ENCODE data around the gene KIDINS220.

The KIDINS220 gene

GRCh38 chr2:8836971-8837794, at the start of gene KIDINS220:
Gene KIDINS220 (minus strand): TSS chr2:8837613. CDS start chr2:8827093, 10,520 bp downstream.
- H3K27ac ChIP-seq (ENCODE audit: low read length) = peak within 1 kb of the TSS; percentile 67
- peak within 1 kb of the TSS; percentile 80 to 91 for H3K4me3 ChIP-seq (ENCODE audit: low read length in 2 of 2)
- H3K4me1 ChIP-seq (ENCODE audit: control insufficient read depth, insufficient read depth, low read length) = peaks cover 29% of the 10 kb centered on the region
- no peaks in the 10 kb centered on the region for H3K36me3 ChIP-seq (ENCODE audit: control insufficient read depth in 2 of 2, insufficient read depth in 2 of 2, low read length in 2 of 2)
- peak within 1 kb of the TSS; percentile 72 to 81 for H3K9ac ChIP-seq (ENCODE audit: low read length in 2 of 2)
- no peaks in the 10 kb centered on the region for H3K9me3 ChIP-seq (ENCODE audit: control insufficient read depth in 2 of 2, low read length in 2 of 2)
- H3K27me3 ChIP-seq (ENCODE audit: control insufficient read depth in 1 of 2, insufficient read depth in 2 of 2, low read length in 2 of 2) = no peaks in the 10 kb centered on the region

DNA sequence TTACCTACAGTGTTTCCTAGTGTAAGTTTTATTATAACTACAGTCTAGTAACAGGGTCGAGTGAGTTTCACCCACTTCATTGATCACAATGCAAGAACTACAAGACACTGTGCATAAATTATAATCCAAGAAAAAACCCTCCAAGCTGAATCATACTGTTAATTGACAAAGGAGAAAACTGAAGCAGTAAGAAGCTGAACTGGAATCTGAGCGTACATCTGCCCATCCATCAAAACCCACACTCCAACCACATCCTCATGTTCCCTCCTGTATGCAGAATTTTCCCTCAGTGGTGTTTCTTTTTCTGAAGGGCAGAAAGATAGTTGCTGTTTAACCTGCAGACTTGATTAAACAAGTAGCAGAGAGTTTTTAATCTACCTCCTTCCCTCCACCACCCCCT, 49.5 kb upstream of the KIDINS220 start:
- no peaks in the 10 kb centered on the region for H3K27me3 ChIP-seq (ENCODE audit: control insufficient read depth in 1 of 2, insufficient read depth in 2 of 2, low read length in 2 of 2)
- no peaks in the 10 kb centered on the region for H3K9me3 ChIP-seq (ENCODE audit: control insufficient read depth in 2 of 2, low read length in 2 of 2)

DNA sequence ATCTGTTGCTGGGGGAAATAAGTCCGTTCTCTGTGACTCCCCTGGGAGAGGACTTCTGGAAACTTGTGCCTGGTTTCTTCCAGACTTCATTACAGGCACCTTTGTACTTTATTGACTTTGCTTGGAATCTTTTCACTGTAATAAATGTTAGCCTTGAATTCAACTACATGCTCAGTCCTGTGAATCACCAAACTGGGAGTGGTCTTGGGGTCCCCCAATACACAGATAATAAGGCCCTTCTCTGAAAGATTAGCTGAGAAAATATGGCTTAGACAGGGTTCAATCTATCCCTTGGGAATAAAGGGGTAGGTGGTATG, 48.7 kb upstream of the KIDINS220 start:
- Histone ChIP-seq H3K36me3 (ENCODE audit: control insufficient read depth in 2 of 2, insufficient read depth in 2 of 2, low read length in 2 of 2) (no peaks in the 10 kb centered on the region), H3K27ac (ENCODE audit: low read length) (no peak overlapping the region), H3K27me3 (ENCODE audit: control insufficient read depth in 1 of 2, insufficient read depth in 2 of 2, low read length in 2 of 2) (no peaks in the 10 kb centered on the region), H3K4me1 (ENCODE audit: control insufficient read depth, insufficient read depth, low read length) (no peaks in the 10 kb centered on the region), H3K4me3 (ENCODE audit: low read length in 2 of 2) (no peak overlapping the region), H3K9ac (ENCODE audit: low read length in 2 of 2) (no peak overlapping the region), H3K9me3 (ENCODE audit: control insufficient read depth in 2 of 2, low read length in 2 of 2) (no peaks in the 10 kb centered on the region)

More for the DNA sequence above, 49.5 kb upstream of the KIDINS220 start:
- Histone ChIP-seq H3K27ac (ENCODE audit: low read length) (no peak overlapping the region), H3K4me1 (ENCODE audit: control insufficient read depth, insufficient read depth, low read length) (no peaks in the 10 kb centered on the region), H3K4me3 (ENCODE audit: low read length in 2 of 2) (no peak overlapping the region), H3K9ac (ENCODE audit: low read length in 2 of 2) (no peak overlapping the region), H3K36me3 (ENCODE audit: control insufficient read depth in 2 of 2, insufficient read depth in 2 of 2, low read length in 2 of 2) (no peaks in the 10 kb centered on the region)

DNA sequence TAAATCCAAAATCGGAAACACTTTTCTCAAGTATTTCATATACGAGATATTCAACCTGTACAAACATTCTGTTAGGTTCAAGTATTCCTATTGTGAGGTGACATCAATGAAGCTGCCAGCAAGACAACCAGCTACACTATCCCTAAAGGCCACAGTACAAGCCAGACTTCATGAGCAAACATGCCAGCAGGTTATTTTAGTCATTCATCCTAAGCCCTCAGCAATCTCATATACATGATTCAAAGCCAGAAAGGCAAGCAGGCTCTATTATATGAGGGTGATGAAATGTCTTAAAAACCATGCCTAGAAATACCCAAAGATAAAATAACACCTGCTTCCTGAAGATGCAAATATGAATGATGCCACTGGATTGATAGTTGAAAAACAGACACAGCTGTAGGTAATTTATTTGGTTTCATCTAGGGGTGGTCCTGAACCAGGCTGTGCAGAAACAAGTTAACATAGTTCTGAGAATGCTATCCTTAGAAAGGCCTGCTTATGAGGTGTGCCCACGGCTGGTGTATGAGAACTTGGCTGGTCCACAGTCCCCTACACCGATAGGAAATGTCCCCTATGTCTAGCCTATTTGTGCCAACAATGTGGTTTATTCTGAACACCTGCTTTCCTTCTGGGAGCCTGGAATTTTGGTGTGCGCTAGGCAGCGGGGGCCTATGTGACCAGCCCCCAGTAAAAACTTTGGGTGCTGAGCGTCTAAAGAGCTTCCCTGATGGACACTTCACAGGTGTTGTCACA, 48.2 kb upstream of the KIDINS220 start:
- no peaks in the 10 kb centered on the region for H3K4me1 ChIP-seq (ENCODE audit: control insufficient read depth, insufficient read depth, low read length)
- H3K9me3 ChIP-seq (ENCODE audit: control insufficient read depth in 2 of 2, low read length in 2 of 2) = no peaks in the 10 kb centered on the region
- H3K9ac ChIP-seq (ENCODE audit: low read length in 2 of 2) = no peak overlapping the region
- no peak overlapping the region for H3K4me3 ChIP-seq (ENCODE audit: low read length in 2 of 2)
- no peaks in the 10 kb centered on the region for H3K27me3 ChIP-seq (ENCODE audit: control insufficient read depth in 1 of 2, insufficient read depth in 2 of 2, low read length in 2 of 2)
- peaks cover 0 to 3% of the 10 kb centered on the region in 2 donors for H3K36me3 ChIP-seq (ENCODE audit: control insufficient read depth in 2 of 2, insufficient read depth in 2 of 2, low read length in 2 of 2)
- H3K27ac ChIP-seq (ENCODE audit: low read length) = no peak overlapping the region

DNA sequence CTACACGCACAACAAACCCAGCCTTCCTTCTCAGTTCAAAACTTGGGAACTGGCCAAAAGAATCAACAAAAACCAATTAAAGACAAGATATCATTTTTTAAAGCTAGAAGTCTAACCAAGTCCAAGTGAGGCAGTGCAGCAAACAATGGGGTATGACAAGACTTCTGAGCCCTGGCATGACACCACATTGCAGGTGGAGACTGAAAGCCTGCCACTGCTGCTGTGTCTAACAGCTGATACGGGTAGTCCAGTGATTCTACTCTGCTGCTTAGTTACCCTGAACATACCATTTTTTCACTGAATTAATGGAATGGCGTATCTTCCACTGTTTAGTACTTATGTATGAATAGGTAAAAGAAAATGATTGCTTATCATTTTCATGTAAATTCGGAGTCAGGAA, 47.4 kb upstream of the KIDINS220 start:
- Histone ChIP-seq H3K9ac (ENCODE audit: low read length in 2 of 2) (no peak overlapping the region), H3K36me3 (ENCODE audit: control insufficient read depth in 2 of 2, insufficient read depth in 2 of 2, low read length in 2 of 2) (peaks cover 0 to 5% of the 10 kb centered on the region in 2 donors), H3K9me3 (ENCODE audit: control insufficient read depth in 2 of 2, low read length in 2 of 2) (no peaks in the 10 kb centered on the region), H3K27ac (ENCODE audit: low read length) (no peak overlapping the region), H3K4me3 (ENCODE audit: low read length in 2 of 2) (no peak overlapping the region), H3K27me3 (ENCODE audit: control insufficient read depth in 1 of 2, insufficient read depth in 2 of 2, low read length in 2 of 2) (no peaks in the 10 kb centered on the region), H3K4me1 (ENCODE audit: control insufficient read depth, insufficient read depth, low read length) (no peaks in the 10 kb centered on the region)

- no peak overlapping the region for H3K27ac ChIP-seq (ENCODE audit: low read length)
- no peaks in the 10 kb centered on the region for H3K27me3 ChIP-seq (ENCODE audit: control insufficient read depth in 1 of 2, insufficient read depth in 2 of 2, low read length in 2 of 2)
- H3K9me3 ChIP-seq (ENCODE audit: control insufficient read depth in 2 of 2, low read length in 2 of 2) = no peaks in the 10 kb centered on the region
- no peaks in the 10 kb centered on the region for H3K4me1 ChIP-seq (ENCODE audit: control insufficient read depth, insufficient read depth, low read length)
- peaks cover 0 to 5% of the 10 kb centered on the region in 2 donors for H3K36me3 ChIP-seq (ENCODE audit: control insufficient read depth in 2 of 2, insufficient read depth in 2 of 2, low read length in 2 of 2)
- no peak overlapping the region for H3K9ac ChIP-seq (ENCODE audit: low read length in 2 of 2)
- H3K4me3 ChIP-seq (ENCODE audit: low read length in 2 of 2) = no peak overlapping the region
Observed at GRCh38 chr2:8882094-8882493, 44.7 kb upstream of the KIDINS220 start.

- Histone ChIP-seq H3K4me3 (ENCODE audit: low read length in 2 of 2) (no peak overlapping the region), H3K36me3 (ENCODE audit: control insufficient read depth in 2 of 2, insufficient read depth in 2 of 2, low read length in 2 of 2) (peaks cover 0 to 10% of the 10 kb centered on the region in 2 donors), H3K27ac (ENCODE audit: low read length) (no peak overlapping the region), H3K4me1 (ENCODE audit: control insufficient read depth, insufficient read depth, low read length) (no peaks in the 10 kb centered on the region), H3K9ac (ENCODE audit: low read length in 2 of 2) (no peak overlapping the region), H3K9me3 (ENCODE audit: control insufficient read depth in 2 of 2, low read length in 2 of 2) (no peaks in the 10 kb centered on the region), H3K27me3 (ENCODE audit: control insufficient read depth in 1 of 2, insufficient read depth in 2 of 2, low read length in 2 of 2) (no peaks in the 10 kb centered on the region)
Observed at GRCh38 chr2:8877894-8878293, 40.5 kb upstream of the KIDINS220 start.

DNA sequence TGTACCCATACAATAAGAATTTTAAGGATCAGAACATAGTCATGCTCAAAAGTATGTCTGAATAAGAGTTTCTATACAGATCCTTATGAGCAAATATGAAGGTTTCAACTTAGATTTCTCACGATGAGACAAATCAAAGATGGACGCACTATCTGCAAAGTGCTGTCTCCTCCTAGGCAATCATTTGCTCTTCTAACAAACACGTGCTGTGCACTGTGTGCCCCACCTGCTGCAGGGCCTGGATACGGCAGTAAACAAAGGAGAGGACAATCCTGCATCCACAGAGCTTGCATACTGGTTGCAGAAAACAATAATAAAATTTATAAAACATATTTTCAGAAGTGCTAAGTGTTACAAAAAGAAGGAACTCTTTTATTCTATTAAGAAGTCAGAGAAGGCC, 39.9 kb upstream of the KIDINS220 start:
- Histone ChIP-seq H3K9ac (ENCODE audit: low read length in 2 of 2) (no peak overlapping the region), H3K4me1 (ENCODE audit: control insufficient read depth, insufficient read depth, low read length) (no peaks in the 10 kb centered on the region), H3K9me3 (ENCODE audit: control insufficient read depth in 2 of 2, low read length in 2 of 2) (no peaks in the 10 kb centered on the region), H3K27me3 (ENCODE audit: control insufficient read depth in 1 of 2, insufficient read depth in 2 of 2, low read length in 2 of 2) (no peaks in the 10 kb centered on the region), H3K36me3 (ENCODE audit: control insufficient read depth in 2 of 2, insufficient read depth in 2 of 2, low read length in 2 of 2) (peaks cover 0 to 10% of the 10 kb centered on the region in 2 donors), H3K4me3 (ENCODE audit: low read length in 2 of 2) (no peak overlapping the region), H3K27ac (ENCODE audit: low read length) (no peak overlapping the region)

- no peaks in the 10 kb centered on the region for H3K9me3 ChIP-seq (ENCODE audit: control insufficient read depth in 2 of 2, low read length in 2 of 2)
- no peaks in the 10 kb centered on the region for H3K4me1 ChIP-seq (ENCODE audit: control insufficient read depth, insufficient read depth, low read length)
- no peak overlapping the region for H3K4me3 ChIP-seq (ENCODE audit: low read length in 2 of 2)
- H3K9ac ChIP-seq (ENCODE audit: low read length in 2 of 2) = no peak overlapping the region
- no peaks in the 10 kb centered on the region for H3K27me3 ChIP-seq (ENCODE audit: control insufficient read depth in 1 of 2, insufficient read depth in 2 of 2, low read length in 2 of 2)
- H3K27ac ChIP-seq (ENCODE audit: low read length) = no peak overlapping the region
- peaks cover 0 to 13% of the 10 kb centered on the region in 2 donors for H3K36me3 ChIP-seq (ENCODE audit: control insufficient read depth in 2 of 2, insufficient read depth in 2 of 2, low read length in 2 of 2)
Observed at GRCh38 chr2:8876628-8877027, 39.2 kb upstream of the KIDINS220 start.

GRCh38 chr2:8872821-8873432, 35.5 kb upstream of the KIDINS220 start:
- no peak overlapping the region for H3K27ac ChIP-seq (ENCODE audit: low read length)
- no peak overlapping the region for H3K9ac ChIP-seq (ENCODE audit: low read length in 2 of 2)
- H3K36me3 ChIP-seq (ENCODE audit: control insufficient read depth in 2 of 2, insufficient read depth in 2 of 2, low read length in 2 of 2) = peaks cover 0 to 8% of the 10 kb centered on the region in 2 donors
- H3K27me3 ChIP-seq (ENCODE audit: control insufficient read depth in 1 of 2, insufficient read depth in 2 of 2, low read length in 2 of 2) = no peaks in the 10 kb centered on the region
- no peaks in the 10 kb centered on the region for H3K9me3 ChIP-seq (ENCODE audit: control insufficient read depth in 2 of 2, low read length in 2 of 2)
- no peak overlapping the region for H3K4me3 ChIP-seq (ENCODE audit: low read length in 2 of 2)
- H3K4me1 ChIP-seq (ENCODE audit: control insufficient read depth, insufficient read depth, low read length) = no peaks in the 10 kb centered on the region
